ENCODE data around the gene PCDH10. TPM values are rescaled to one million over a fixed set of nuclear protein-coding genes. Genes with fewer than 3 reads are reported as not detected.

PCDH10 gene
- total RNA-seq, result under 1 TPM in 2 of 3 donors, not detected in 1; 0.33 to 0.44 TPM

GRCh38 chr4:133148690-133149363 is at the start of gene PCDH10:
Gene PCDH10 (plus strand): TSS chr4:133149294. CDS start chr4:133150141, 847 bp downstream.
- H3K4me3 ChIP-seq, result peak within 1 kb of the TSS; percentile 29 to 63 (median 42)
- peaks cover 6 to 32% of the 10 kb centered on the region in 2 donors for H3K4me1 ChIP-seq
- H3K36me3 ChIP-seq, result no peaks in the 10 kb centered on the region
- H3K9me3 ChIP-seq, result no peaks in the 10 kb centered on the region
- H3K27me3 ChIP-seq, result peaks cover 3 to 98% of the 10 kb centered on the region in 2 donors
- H3K27ac ChIP-seq, result no peak within 1 kb of the TSS
- TF ChIP-seq POLR2AphosphoS5 (IDR thresholded peaks at IDR 0.05) (no peak), CTCF (IDR thresholded peaks at IDR 0.05) (no peak), POLR2A (IDR thresholded peaks at IDR 0.05) (no peak)
- peak; percentile 83 to 87 for DNase-seq (ENCODE audit: low spot score in 2 of 2)
- intact Hi-C loops (cut with DNase I; ENCODE audit: low total_unique reads), result no loop called here

- no peak overlapping the region for H3K27ac ChIP-seq
- H3K36me3 ChIP-seq, result no peaks in the 10 kb centered on the region
- no peaks in the 10 kb centered on the region for H3K4me1 ChIP-seq
- intact Hi-C loops (cut with DNase I; ENCODE audit: low total_unique reads), result no loop called here
- no peak overlapping the region for H3K4me3 ChIP-seq
- no peaks in the 10 kb centered on the region for H3K27me3 ChIP-seq
- no peaks in the 10 kb centered on the region for H3K9me3 ChIP-seq
- TF ChIP-seq CTCF (IDR thresholded peaks at IDR 0.05) (no peak), POLR2AphosphoS5 (IDR thresholded peaks at IDR 0.05) (no peak), POLR2A (IDR thresholded peaks at IDR 0.05) (no peak)
- no peak for DNase-seq (ENCODE audit: low spot score in 2 of 2)
Measured at GRCh38 chr4:133102043-133102442, 47.1 kb upstream of the PCDH10 start.

GRCh38 chr4:133102612-133103409 is 46.3 kb upstream of the PCDH10 start:
- Histone ChIP-seq H3K27me3 (no peaks in the 10 kb centered on the region), H3K4me3 (no peak overlapping the region), H3K27ac (no peak overlapping the region), H3K9me3 (no peaks in the 10 kb centered on the region), H3K4me1 (no peaks in the 10 kb centered on the region), H3K36me3 (no peaks in the 10 kb centered on the region)
- TF ChIP-seq CTCF (IDR thresholded peaks at IDR 0.05) (no peak), POLR2A (IDR thresholded peaks at IDR 0.05) (no peak), POLR2AphosphoS5 (IDR thresholded peaks at IDR 0.05) (no peak)
- DNase-seq (ENCODE audit: low spot score in 2 of 2), result no peak
- intact Hi-C loops (cut with DNase I; ENCODE audit: low total_unique reads), result no loop called here

- intact Hi-C loops (cut with DNase I; ENCODE audit: low total_unique reads), result no loop called here
- no peaks in the 10 kb centered on the region for H3K4me1 ChIP-seq
- H3K27me3 ChIP-seq, result no peaks in the 10 kb centered on the region
- no peaks in the 10 kb centered on the region for H3K36me3 ChIP-seq
- TF ChIP-seq POLR2A (IDR thresholded peaks at IDR 0.05), result no peak
- TF ChIP-seq POLR2AphosphoS5 (IDR thresholded peaks at IDR 0.05), result no peak
- TF ChIP-seq CTCF (IDR thresholded peaks at IDR 0.05), result no peak
- no peak for DNase-seq (ENCODE audit: low spot score in 2 of 2)
- no peaks in the 10 kb centered on the region for H3K9me3 ChIP-seq
- H3K4me3 ChIP-seq, result no peak overlapping the region
- H3K27ac ChIP-seq, result no peak overlapping the region
Measured at GRCh38 chr4:133112641-133113040, 36.5 kb upstream of the PCDH10 start.

- H3K9me3 ChIP-seq, result no peaks in the 10 kb centered on the region
- H3K4me3 ChIP-seq, result no peak overlapping the region
- no peaks in the 10 kb centered on the region for H3K36me3 ChIP-seq
- DNase-seq (ENCODE audit: low spot score in 2 of 2), result no peak
- no peaks in the 10 kb centered on the region for H3K4me1 ChIP-seq
- TF ChIP-seq POLR2AphosphoS5 (IDR thresholded peaks at IDR 0.05) (no peak), POLR2A (IDR thresholded peaks at IDR 0.05) (no peak), CTCF (IDR thresholded peaks at IDR 0.05) (no peak)
- H3K27ac ChIP-seq, result no peak overlapping the region
- H3K27me3 ChIP-seq, result no peaks in the 10 kb centered on the region
- intact Hi-C loops (cut with DNase I; ENCODE audit: low total_unique reads), result no loop called here
Measured at GRCh38 chr4:133124746-133125145, 24.3 kb upstream of the PCDH10 start.
